Heart right ventricle (tissue), 16 donors: Measurements from ENCODE around the gene IL34. TPM values are rescaled to one million over a fixed set of nuclear protein-coding genes. Genes with fewer than 3 reads are reported as not detected.
"Not testable (repeated sequence)": the region's sequence is repeated elsewhere in the genome, so short reads cannot be mapped to it uniquely, and the experiment has no call there.

ENCODE experiments used
- ATAC-seq, 8 donors: fragments of 200-7000 bp; cut with Tn5 transposase; one replicate each; pipeline ENCODE4 v1.9.1; 2020; ENCODE audit warnings: mild to moderate bottlenecking in 8 of 8, moderate library complexity in 8 of 8, moderate number of reproducible peaks in 1 of 8
- DNase-seq, 2 donors: peaks; one replicate each; pipeline ENCODE4 v3.0.0-alpha.2; 2020
- H3K27ac ChIP-seq, 10 donors: fragments of 200-600 bp; sonication (generic) in 2 of 10; one replicate each; pipeline versions ENCODE4 v1.5.0 to v1.8.0; 2020 to 2022; ENCODE audit warnings: mild to moderate bottlenecking in 3 of 10
- H3K27me3 ChIP-seq, 7 donors: fragments of 200-600 bp; one replicate each; pipeline ENCODE4 v1.8.0; 2021 to 2022; ENCODE audit warnings: mild to moderate bottlenecking in 2 of 7
- H3K36me3 ChIP-seq, 9 donors: fragments of 200-600 bp; sonication (generic) in 1 of 9; one replicate each; pipeline versions ENCODE4 v1.5.0 to v1.8.0; 2020 to 2022; ENCODE audit warnings: mild to moderate bottlenecking in 2 of 9
- H3K4me1 ChIP-seq, 9 donors: fragments of 200-600 bp; sonication (generic) in 1 of 9; one replicate each; pipeline versions ENCODE4 v1.5.0 to v1.8.0; 2020 to 2022; ENCODE audit warnings: mild to moderate bottlenecking in 4 of 9
- H3K4me3 ChIP-seq, 10 donors: fragments of 200-600 bp; sonication (generic) in 2 of 10; one replicate each; pipeline versions ENCODE4 v1.5.0 to v1.8.0; 2020 to 2022; ENCODE audit warnings: mild to moderate bottlenecking in 7 of 10, moderate library complexity in 2 of 10
- H3K9me3 ChIP-seq, 11 donors: fragments of 200-600 bp in 10 of 11; sonication (generic) in 2 of 11; one replicate each; pipeline versions ENCODE4 v1.5.0 to v1.8.0; 2013 to 2022; ENCODE audit warnings: mild to moderate bottlenecking in 2 of 11, control low read depth in 1 of 11, moderate library complexity in 1 of 11
- WGBS, 2 donors: extraction: QIAGEN DNeasy Blood & Tissue Kit; methylation state at CpG; one replicate each; pipeline ENCODE4 v1.1.7; 2013; ENCODE audit warnings: inconsistent platforms in 1 of 2; 5-methylcytosine and 5-hydroxymethylcytosine counted together
- intact Hi-C, 10 donors: fragments of 100-400 bp; cut with DNase I; formaldehyde crosslinking; loops; one replicate each; pipeline versions ENCODE4 v1.11.1 to v1.14.2; 2022
- polyA plus RNA-seq, 2 donors: library from polyadenylated mRNA; stranded (reverse); fragments of 200-250 nt; gene quantifications; one replicate each; pipeline ENCODE4 v1.2.3, GENCODE V29; 2013
- total RNA-seq, 10 donors: library from RNA; stranded (reverse); fragmentation: NEBNext Ultra II Directional in 3 of 10; extraction: Animal tissue kit (Norgen Biotek cat#: 25700) in 3 of 10; gene quantifications; one replicate each; pipeline versions ENCODE4 v1.2.1 to v1.2.4, GENCODE V29; 2021 to 2023
- TF ChIP-seq, protein P1 (sequence below), 9 donors: fragments of 200-600 bp; sonication (generic) in 2 of 9; IDR thresholded peaks; one replicate each; pipeline versions ENCODE4 v1.5.0 to v1.8.0; 2021 to 2022; ENCODE audit warnings: antibody characterized with exemption in 9 of 9, mild to moderate bottlenecking in 5 of 9, moderate library complexity in 1 of 9
- donor health status: Arrhythmogenic right ventricular cardiomyopathy.
- donor health status: ischemic (EF 13 %, LVEDD 7.1; RV severe dilation, severe dysfunction).
- donor health status: healthy with polysubstance abuse.
- donor health status: DM: no; HTN: yes; CAD: no.
- donor health status: DM: no; HTN: no; CAD: no.
- donor health status: ischemic (EF 25% LVEDD 6.9; RV normal size, moderate dysfunction).
- donor health status: ischemic (EF 25% LVEDD 5.7; RV mildly dilated, moderate dysfunction).
- donor health status: healthy.
- donor health status: DM: yes; HTN: yes; CAD: no.
- donor health status: Ischemic cardiomyopathy.
- donor health status: ischemic (EF 35%, LVEDD 5.7; RV mildly dilated, moderate dysfunction).
- donor health status: nonischemic (EF 11% LVEDD 7.7; RV severe dilation, severe dysfunction).
- donor health status: DM: yes; HTN: yes; CAD: no.
- donor health status: PGD.
- donor health status: ischemic (EF 29% LVEDD 5.4; RV normal size, mild dysfunction).
- donor health status: nonischemic (EF 23%, LVEDD 6.1; RV moderate dilation, normal function).

The IL34 gene
- total and polyA plus RNA-seq, 12 donors: 0.37 to 4.4 (median 2.1) TPM

DNA sequence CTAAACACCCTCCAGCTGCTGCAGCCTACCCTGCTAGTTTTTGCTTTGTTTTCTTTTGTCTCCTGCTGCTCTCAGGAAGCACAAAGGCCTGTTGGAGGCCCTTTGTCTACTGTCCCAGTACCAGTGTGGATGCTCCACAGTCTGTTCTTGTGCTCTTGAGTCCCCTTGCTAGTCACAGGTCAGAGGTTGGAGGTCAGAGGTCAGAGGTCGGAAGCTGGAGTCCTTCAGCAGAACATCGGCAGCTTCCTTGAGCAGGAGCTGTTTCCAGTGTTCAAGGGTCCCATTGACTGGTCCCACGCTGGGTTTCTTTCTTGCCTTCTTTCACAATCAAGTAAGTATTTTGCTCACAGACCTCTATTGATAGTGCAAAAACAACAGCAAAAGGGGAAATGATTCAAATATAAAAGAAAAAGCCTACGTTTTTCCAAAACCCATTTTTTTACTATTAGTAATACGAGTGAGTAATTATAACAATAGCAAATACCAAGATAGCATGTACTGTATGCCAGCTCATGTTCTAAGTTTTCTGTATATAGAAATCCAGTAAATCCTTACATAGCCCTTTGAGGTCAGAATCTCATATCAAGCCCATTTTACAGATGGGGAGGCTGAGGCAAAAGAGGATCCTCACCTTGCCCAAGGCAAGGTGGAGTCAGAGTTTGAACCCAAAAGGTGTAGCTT lies 10.9 kb upstream of the IL34 start:
- DNase-seq (peak; percentile 27 to 38), ATAC-seq (peak in 1 of 8 donors; percentile 25)
- Histone ChIP-seq H3K4me1 (peaks cover 0 to 12% (median 0%) of the 10 kb centered on the region in 9 donors), H3K9me3 (peaks cover 0 to 11% (median 4%) of the 10 kb centered on the region in 11 donors), H3K27me3 (no peaks in the 10 kb centered on the region), H3K4me3 (no peak overlapping the region), H3K27ac (peak overlapping the region in 1 of 10 donors; percentile 47), H3K36me3 (no peaks in the 10 kb centered on the region)
- intact Hi-C loops: loop anchor here in 1 of 10 donors (5.0 kb wide), 1 partner anchor 33 kb away; no protein-coding TSS in a partner anchor
- TF ChIP-seq, protein P1, sequence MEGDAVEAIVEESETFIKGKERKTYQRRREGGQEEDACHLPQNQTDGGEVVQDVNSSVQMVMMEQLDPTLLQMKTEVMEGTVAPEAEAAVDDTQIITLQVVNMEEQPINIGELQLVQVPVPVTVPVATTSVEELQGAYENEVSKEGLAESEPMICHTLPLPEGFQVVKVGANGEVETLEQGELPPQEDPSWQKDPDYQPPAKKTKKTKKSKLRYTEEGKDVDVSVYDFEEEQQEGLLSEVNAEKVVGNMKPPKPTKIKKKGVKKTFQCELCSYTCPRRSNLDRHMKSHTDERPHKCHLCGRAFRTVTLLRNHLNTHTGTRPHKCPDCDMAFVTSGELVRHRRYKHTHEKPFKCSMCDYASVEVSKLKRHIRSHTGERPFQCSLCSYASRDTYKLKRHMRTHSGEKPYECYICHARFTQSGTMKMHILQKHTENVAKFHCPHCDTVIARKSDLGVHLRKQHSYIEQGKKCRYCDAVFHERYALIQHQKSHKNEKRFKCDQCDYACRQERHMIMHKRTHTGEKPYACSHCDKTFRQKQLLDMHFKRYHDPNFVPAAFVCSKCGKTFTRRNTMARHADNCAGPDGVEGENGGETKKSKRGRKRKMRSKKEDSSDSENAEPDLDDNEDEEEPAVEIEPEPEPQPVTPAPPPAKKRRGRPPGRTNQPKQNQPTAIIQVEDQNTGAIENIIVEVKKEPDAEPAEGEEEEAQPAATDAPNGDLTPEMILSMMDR (IDR thresholded peaks at IDR 0.05): no peak
- 69 to 77% methylated on average over 5 of the region's 5 CpGs for WGBS, 2 donors

- H3K36me3 ChIP-seq: no peaks in the 10 kb centered on the region
- H3K27me3 ChIP-seq: no peaks in the 10 kb centered on the region
- DNase-seq: no peak
- H3K27ac ChIP-seq: no peak overlapping the region
- H3K4me1 ChIP-seq: peaks cover 0 to 10% (median 0%) of the 10 kb centered on the region in 9 donors
- WGBS, 2 donors: 51 to 54% methylated on average over 18 of the region's 18 CpGs
- H3K9me3 ChIP-seq: no peaks in the 10 kb centered on the region
- peak in 6 of 8 donors; percentile 43 to 77 (median 68) for ATAC-seq
- no peak overlapping the region for H3K4me3 ChIP-seq
- intact Hi-C loops: loop anchor here in 1 of 10 donors (5.0 kb wide), 1 partner anchor 37 kb away; no protein-coding TSS in a partner anchor
- TF ChIP-seq, protein P1 (IDR thresholded peaks at IDR 0.05): no peak
Observed at GRCh38 chr16:70638814-70639792, 7.3 kb upstream of the IL34 start.

DNA sequence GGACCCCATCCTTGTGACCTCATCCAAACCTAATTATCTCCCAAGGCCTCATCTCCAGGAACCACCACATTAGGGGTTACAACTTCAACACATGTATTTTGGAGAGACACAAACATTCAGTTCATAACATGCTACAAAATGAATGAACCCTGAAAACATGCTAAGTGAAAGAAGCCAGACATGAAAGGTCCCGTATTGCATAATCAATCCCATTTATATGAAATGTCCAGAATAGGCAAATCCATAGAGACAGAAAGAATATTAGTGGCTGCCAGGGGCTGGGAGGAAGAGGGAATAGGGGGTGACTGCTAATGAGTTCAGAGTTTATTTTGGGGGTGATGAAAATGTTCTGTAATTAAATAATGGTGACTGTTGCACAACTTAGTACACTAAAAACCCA lies 3.7 kb upstream of the IL34 start:
- Histone ChIP-seq H3K36me3 (no peaks in the 10 kb centered on the region), H3K9me3 (no peaks in the 10 kb centered on the region), H3K27ac (no peak overlapping the region), H3K27me3 (no peaks in the 10 kb centered on the region), H3K4me1 (peaks cover 0 to 22% (median 4%) of the 10 kb centered on the region in 9 donors), H3K4me3 (no peak overlapping the region)
- DNase-seq (no peak), ATAC-seq (no peak)
- TF ChIP-seq, protein P1 (IDR thresholded peaks at IDR 0.05): no peak
- intact Hi-C loops: loop anchor here in 1 of 10 donors (10.0 kb wide), 1 partner anchor 108 kb away; no protein-coding TSS in a partner anchor
- 93 to 97% methylated on average over 1 of the region's 1 CpG for WGBS, 2 donors

- peaks cover 0 to 24% (median 4%) of the 10 kb centered on the region in 9 donors for H3K4me1 ChIP-seq
- not testable (repeated sequence) for H3K4me3 ChIP-seq, DNase-seq, ATAC-seq, H3K36me3 ChIP-seq, H3K9me3 ChIP-seq, H3K27me3 ChIP-seq, H3K27ac ChIP-seq
- WGBS, 2 donors: 82% methylated on average over 7 of the region's 7 CpGs
- intact Hi-C loops: loop anchor here in 1 of 10 donors (10.0 kb wide), 1 partner anchor 108 kb away; no protein-coding TSS in a partner anchor
Observed at GRCh38 chr16:70643264-70643663, 3.1 kb upstream of the IL34 start.
